Gastrocnemius medialis (tissue), 4 donors: ENCODE measurements around the gene PSTPIP2. TPM values are rescaled to one million over a fixed set of nuclear protein-coding genes. Genes with fewer than 3 reads are reported as not detected.

Experiments
- ATAC-seq, 2 donors: fragments of 150-250 bp; one replicate each; pipeline ENCODE4 v1.9.1; 2016
- DNase-seq, 2 donors: peaks; one replicate each; pipeline ENCODE4 v3.0.0-alpha.2; 2019
- H3K27ac ChIP-seq, 4 donors: fragments of 200-600 bp; sonication (generic); 1 replicate in 1 of 4; 2 replicates in 3 of 4; pipeline ENCODE4 v1.5.1; 2016 to 2018; ENCODE audit warnings: mild to moderate bottlenecking in 2 of 4, moderate library complexity in 1 of 4
- H3K27me3 ChIP-seq, 3 donors: fragments of 200-600 bp; sonication (generic) in 2 of 3; 1 replicate in 1 of 3; 2 replicates in 2 of 3; pipeline versions ENCODE4 v1.5.1 to v1.6.0; 2016 to 2019; ENCODE audit warnings: mild to moderate bottlenecking in 1 of 3, moderate library complexity in 1 of 3
- H3K36me3 ChIP-seq, 2 donors: fragments of 200-600 bp; sonication (generic) in 1 of 2; one replicate each; pipeline ENCODE4 v1.5.1; 2017 to 2018
- H3K4me1 ChIP-seq, 2 donors: fragments of 200-600 bp; sonication (generic) in 1 of 2; one replicate each; pipeline ENCODE4 v1.5.1; 2016 to 2017; ENCODE audit warnings: mild to moderate bottlenecking in 2 of 2
- H3K4me3 ChIP-seq, 4 donors: fragments of 200-600 bp; sonication (generic) in 3 of 4; 1 replicate in 1 of 4; 2 replicates in 3 of 4; pipeline ENCODE4 v1.5.1; 2016 to 2019; ENCODE audit warnings: mild to moderate bottlenecking in 2 of 4
- H3K9me3 ChIP-seq, 3 donors: fragments of 200-600 bp; sonication (generic) in 2 of 3; 1 replicate in 1 of 3; 2 replicates in 2 of 3; pipeline ENCODE4 v1.5.1; 2016 to 2019
- POLR2A ChIP-seq, 2 donors: fragments of 450-650 bp; IDR thresholded peaks; one replicate each; pipeline ENCODE4 v1.6.1; 2017; ENCODE audit warnings: antibody characterized with exemption in 2 of 2, mild to moderate bottlenecking in 2 of 2, moderate library complexity in 2 of 2
- in situ Hi-C, 4 donors: fragments of 200-750 bp; cut with MboI; loops; one replicate each; pipeline versions ENCODE4 v1.15.0 to v1.8.0; 2017; ENCODE audit warnings: low sequenced_read_pairs in 4 of 4
- intact Hi-C: fragments of 100-400 bp; cut with DNase I; formaldehyde crosslinking; loops from one replicate; pipeline ENCODE4 v1.15.1; 2023; ENCODE audit warnings: low total_unique reads
- total RNA-seq, 4 donors: library from RNA; depleted of rRNA; stranded (reverse); fragments of >200 nt; gene quantifications; one replicate each; pipeline versions ENCODE4 v1.1.0 to v1.2.3, GENCODE V29; 2016
- TF ChIP-seq, protein P1 (sequence below), 5 experiments: fragments of 450-650 bp in 3 of 5; fragments of 200-600 bp in 2 of 5; sonication (generic) in 2 of 5; IDR thresholded peaks in 4 of 5; conservative IDR thresholded peaks in 1 of 5; 1 replicate in 4 of 5; 2 replicates in 1 of 5; pipeline ENCODE4 v1.5.1; 2016 to 2019; ENCODE audit warnings: antibody characterized with exemption in 5 of 5, mild to moderate bottlenecking in 3 of 5, moderate library complexity in 3 of 5

The PSTPIP2 gene
- total RNA-seq, 4 donors from 2014 or later: 8.4 to 18.2 (median 10.3) TPM

DNA sequence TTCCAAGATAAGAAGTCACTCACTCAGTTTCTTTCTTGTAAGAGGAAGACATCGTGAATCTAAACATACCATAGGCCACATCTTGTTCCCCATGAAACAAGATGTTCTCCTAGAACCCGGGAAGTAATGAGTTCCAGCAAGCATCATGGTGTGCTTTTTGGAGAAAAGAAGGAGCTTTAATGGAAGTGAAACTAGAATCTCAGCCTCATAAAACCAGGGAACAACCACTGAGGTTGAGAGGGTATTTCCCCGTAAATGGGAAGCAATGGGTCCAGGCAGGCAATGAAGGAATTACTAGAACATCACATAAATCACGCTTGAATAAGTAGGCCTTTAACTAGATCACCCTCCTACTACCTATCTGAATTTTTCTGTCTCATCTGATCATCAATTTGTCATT is 40.3 kb downstream of the PSTPIP2 start:
- no peaks in the 10 kb centered on the region for H3K36me3 ChIP-seq
- ATAC-seq (no peak), DNase-seq (no peak)
- no peaks in the 10 kb centered on the region for H3K27me3 ChIP-seq
- H3K27ac ChIP-seq: no peak overlapping the region
- intact Hi-C loops: no loop called here
- in situ Hi-C loops: no loop called here
- peaks cover 3% of the 10 kb centered on the region in 2 donors for H3K4me1 ChIP-seq
- no peak overlapping the region for H3K4me3 ChIP-seq
- no peaks in the 10 kb centered on the region for H3K9me3 ChIP-seq
- TF ChIP-seq, protein P1, sequence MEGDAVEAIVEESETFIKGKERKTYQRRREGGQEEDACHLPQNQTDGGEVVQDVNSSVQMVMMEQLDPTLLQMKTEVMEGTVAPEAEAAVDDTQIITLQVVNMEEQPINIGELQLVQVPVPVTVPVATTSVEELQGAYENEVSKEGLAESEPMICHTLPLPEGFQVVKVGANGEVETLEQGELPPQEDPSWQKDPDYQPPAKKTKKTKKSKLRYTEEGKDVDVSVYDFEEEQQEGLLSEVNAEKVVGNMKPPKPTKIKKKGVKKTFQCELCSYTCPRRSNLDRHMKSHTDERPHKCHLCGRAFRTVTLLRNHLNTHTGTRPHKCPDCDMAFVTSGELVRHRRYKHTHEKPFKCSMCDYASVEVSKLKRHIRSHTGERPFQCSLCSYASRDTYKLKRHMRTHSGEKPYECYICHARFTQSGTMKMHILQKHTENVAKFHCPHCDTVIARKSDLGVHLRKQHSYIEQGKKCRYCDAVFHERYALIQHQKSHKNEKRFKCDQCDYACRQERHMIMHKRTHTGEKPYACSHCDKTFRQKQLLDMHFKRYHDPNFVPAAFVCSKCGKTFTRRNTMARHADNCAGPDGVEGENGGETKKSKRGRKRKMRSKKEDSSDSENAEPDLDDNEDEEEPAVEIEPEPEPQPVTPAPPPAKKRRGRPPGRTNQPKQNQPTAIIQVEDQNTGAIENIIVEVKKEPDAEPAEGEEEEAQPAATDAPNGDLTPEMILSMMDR (IDR thresholded peaks at IDR 0.05 in 4 of 5, conservative IDR thresholded peaks at IDR 0.05 in 1 of 5): no peak
- no peak for TF ChIP-seq POLR2A (IDR thresholded peaks at IDR 0.05)

DNA sequence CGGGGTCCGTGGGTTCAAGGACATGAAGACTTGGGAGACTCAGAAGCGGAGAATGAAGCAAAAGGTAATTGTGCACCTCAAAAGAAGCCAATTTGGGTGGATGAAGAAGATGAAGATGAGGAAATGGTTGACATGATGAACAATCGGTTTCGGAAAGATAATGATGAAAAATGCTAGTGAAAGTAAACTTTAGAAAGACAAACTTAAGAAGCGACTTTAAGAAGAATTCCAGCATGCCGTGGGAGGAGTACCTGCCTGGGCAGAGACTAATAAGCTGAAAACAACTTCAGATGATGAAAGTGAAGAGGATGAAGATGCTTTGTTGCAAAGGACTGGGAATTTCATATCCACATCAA is 43.5 kb downstream of the PSTPIP2 start:
- in situ Hi-C loops (no loop called here), intact Hi-C loops (loop anchor here (2.0 kb wide), 1 partner anchor 44 kb away; the partner anchor contains the start of gene PSTPIP2)
- H3K36me3 ChIP-seq: no peaks in the 10 kb centered on the region
- DNase-seq: no peak
- H3K4me1 ChIP-seq: peaks cover 3% of the 10 kb centered on the region in 2 donors
- H3K4me3 ChIP-seq: peak overlapping the region; percentile 54 to 73 (median 63)
- no peaks in the 10 kb centered on the region for H3K27me3 ChIP-seq
- TF ChIP-seq POLR2A (IDR thresholded peaks at IDR 0.05): no peak
- TF ChIP-seq, protein P1 (IDR thresholded peaks at IDR 0.05 in 4 of 5, conservative IDR thresholded peaks at IDR 0.05 in 1 of 5): no peak
- H3K27ac ChIP-seq: peak overlapping the region; percentile 18 to 48 (median 33)
- H3K9me3 ChIP-seq: no peaks in the 10 kb centered on the region
- ATAC-seq: no peak

DNA sequence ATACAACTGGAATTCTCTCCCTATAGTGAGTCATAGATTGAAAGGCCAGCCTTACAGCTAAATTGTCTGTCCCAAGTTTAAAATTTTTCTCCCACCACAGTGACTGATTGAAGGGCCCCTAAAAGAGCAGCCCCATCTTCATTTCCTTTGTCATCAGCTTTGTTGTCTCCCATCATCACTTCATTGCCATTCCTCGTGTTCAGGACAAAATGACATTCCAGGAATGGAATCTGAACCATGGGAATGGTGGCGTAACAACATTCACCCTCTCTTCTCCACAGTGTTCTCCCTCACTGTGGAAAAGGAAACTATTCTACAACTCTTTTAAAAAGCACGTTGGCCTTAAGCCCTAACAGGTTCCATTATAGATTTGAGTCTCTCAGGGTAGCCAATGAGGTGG is 52.1 kb downstream of the PSTPIP2 start:
- in situ Hi-C loops (no loop called here), intact Hi-C loops (no loop called here)
- Histone ChIP-seq H3K36me3 (no peaks in the 10 kb centered on the region), H3K4me3 (no peak overlapping the region), H3K9me3 (no peaks in the 10 kb centered on the region), H3K4me1 (no peaks in the 10 kb centered on the region), H3K27ac (no peak overlapping the region), H3K27me3 (no peaks in the 10 kb centered on the region)
- ATAC-seq (no peak), DNase-seq (no peak)
- TF ChIP-seq POLR2A (IDR thresholded peaks at IDR 0.05): no peak
- TF ChIP-seq, protein P1 (IDR thresholded peaks at IDR 0.05 in 4 of 5, conservative IDR thresholded peaks at IDR 0.05 in 1 of 5): no peak

DNA sequence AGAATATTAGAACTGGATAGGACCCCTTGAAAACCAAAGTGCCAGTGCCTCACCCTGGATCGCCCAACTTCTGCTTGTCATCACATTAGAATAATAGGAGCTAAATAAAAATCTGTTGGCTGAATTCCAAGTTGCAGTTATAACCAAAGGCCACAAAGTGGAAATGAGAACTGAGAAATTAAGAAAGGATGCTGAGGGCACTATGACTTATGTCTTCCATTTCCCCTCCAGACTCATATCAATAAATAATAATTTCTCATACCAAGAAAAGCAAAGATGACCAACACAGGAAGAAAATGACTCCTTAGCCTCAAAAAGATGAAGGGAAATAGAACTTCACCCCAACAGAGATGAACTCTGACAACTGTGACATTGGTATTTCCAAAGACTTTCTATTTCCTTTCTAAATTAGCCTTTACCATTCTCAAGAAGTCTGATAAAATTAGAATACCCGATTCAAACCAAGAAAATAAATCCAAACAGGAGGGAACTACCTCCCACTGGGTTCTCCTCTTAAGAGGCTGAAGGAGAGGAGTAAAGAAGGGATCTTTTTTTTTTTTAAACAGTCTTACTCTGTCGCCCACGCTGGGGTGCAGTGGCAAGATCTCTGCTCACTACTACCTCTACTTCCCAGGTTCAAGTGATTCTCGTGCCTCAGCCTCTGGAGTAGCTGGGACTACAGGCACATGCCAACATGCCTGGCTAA is 58.4 kb downstream of the PSTPIP2 start:
- ATAC-seq (no peak), DNase-seq (no peak)
- Histone ChIP-seq H3K9me3 (no peaks in the 10 kb centered on the region), H3K36me3 (peaks cover 0 to 8% of the 10 kb centered on the region in 2 donors), H3K27ac (no peak overlapping the region), H3K4me3 (no peak overlapping the region), H3K27me3 (no peaks in the 10 kb centered on the region), H3K4me1 (no peaks in the 10 kb centered on the region)
- TF ChIP-seq POLR2A (IDR thresholded peaks at IDR 0.05): no peak
- TF ChIP-seq, protein P1 (IDR thresholded peaks at IDR 0.05 in 4 of 5, conservative IDR thresholded peaks at IDR 0.05 in 1 of 5): no peak
- intact Hi-C loops (no loop called here), in situ Hi-C loops (no loop called here)
